T-cell (primary cell): ENCODE measurements around the gene FAM20B. TPM values are rescaled to one million over a fixed set of nuclear protein-coding genes. Genes with fewer than 3 reads are reported as not detected.

Source experiments
- ATAC-seq, 4 experiments: fragments of 200-7000 bp in 3 of 4; fragments of 150-1000 bp in 1 of 4; cut with Tn5 transposase; replicated peaks in 1 of 4; 1 replicate in 3 of 4; 2 replicates in 1 of 4; pipeline ENCODE4 v1.10.0; 2021; ENCODE audit warnings: moderate library complexity in 3 of 4, mild to moderate bottlenecking in 2 of 4, moderate number of reproducible peaks in 1 of 4
- CTCF ChIA-PET, 2 donors: fragments of 300-600 bp; sonication (Branson Sonifier 250); formaldehyde crosslinking; loops; one replicate each; lab custom pipeline; 2022; ENCODE audit warnings: antibody characterized with exemption in 2 of 2; lab: Charles Lee
- POLR2A ChIA-PET, 2 donors: fragments of 300-600 bp; sonication (Branson Sonifier 250); formaldehyde crosslinking; loops; one replicate each; lab custom pipeline; 2022; ENCODE audit warnings: antibody characterized with exemption in 2 of 2; lab: Charles Lee
- DNase-seq, 35 experiments: peaks; one replicate each; pipeline versions ENCODE4 v3.0.0 to v3.0.0-alpha.2; 2013 to 2023
- H3K27ac ChIP-seq: one replicate; pipeline ENCODE4 v1.5.1; 2013; ENCODE audit warnings: low read length
- H3K27me3 ChIP-seq, 2 experiments: replicated peaks in 1 of 2; 1 replicate in 1 of 2; 2 replicates in 1 of 2; pipeline versions ENCODE4 v1.6.1 to v1.7.0; 2013; ENCODE audit warnings: low read length in 1 of 2, mixed read lengths in 1 of 2; ENCODE audit not compliant: control insufficient read depth in 2 of 2, insufficient read depth in 2 of 2; ENCODE audit errors: extremely low read depth in 1 of 2
- H3K36me3 ChIP-seq, 2 donors: 1 replicate in 1 of 2; 2 replicates in 1 of 2; pipeline versions ENCODE4 v1.6.1 to v1.7.0; 2013; ENCODE audit warnings: low read length in 1 of 2; ENCODE audit not compliant: control insufficient read depth in 2 of 2, insufficient read depth in 1 of 2; ENCODE audit errors: extremely low read depth in 1 of 2
- H3K4me1 ChIP-seq, 2 experiments: 1 replicate in 1 of 2; 2 replicates in 1 of 2; pipeline versions ENCODE4 v1.6.1 to v1.7.0; 2013; ENCODE audit warnings: low read length in 2 of 2, mixed read lengths in 1 of 2; ENCODE audit not compliant: insufficient read depth in 2 of 2, control insufficient read depth in 1 of 2; ENCODE audit errors: extremely low read depth in 1 of 2
- H3K4me3 ChIP-seq, 2 donors: 1 replicate in 1 of 2; 2 replicates in 1 of 2; pipeline versions ENCODE4 v1.5.1 to v1.7.0; 2013; ENCODE audit warnings: mild to moderate bottlenecking in 2 of 2, low read length in 1 of 2, moderate library complexity in 1 of 2; ENCODE audit not compliant: control insufficient read depth in 1 of 2; ENCODE audit errors: extremely low read depth in 1 of 2
- H3K9me3 ChIP-seq: 2 replicates; pipeline ENCODE4 v1.7.0; 2013
- H3K27ac Mint-ChIP-seq, 2 donors: one replicate each; pipeline ENCODE4 v1.8.0; 2020 to 2021; ENCODE audit warnings: mild to moderate bottlenecking in 2 of 2, mixed read lengths in 2 of 2
- H3K27me3 Mint-ChIP-seq, 2 donors: one replicate each; pipeline ENCODE4 v1.8.0; 2021 to 2022; ENCODE audit warnings: mixed read lengths in 2 of 2
- H3K36me3 Mint-ChIP-seq: one replicate; pipeline ENCODE4 v1.8.0; 2021; ENCODE audit warnings: mixed read lengths
- H3K4me1 Mint-ChIP-seq, 3 donors: one replicate each; pipeline ENCODE4 v1.8.0; 2020 to 2022; ENCODE audit warnings: mixed read lengths in 3 of 3, mild to moderate bottlenecking in 1 of 3
- H3K4me3 Mint-ChIP-seq, 3 donors: one replicate each; pipeline ENCODE4 v1.8.0; 2020 to 2022; ENCODE audit warnings: mild to moderate bottlenecking in 3 of 3, mixed read lengths in 3 of 3, moderate library complexity in 3 of 3
- H3K9me3 Mint-ChIP-seq, 3 donors: one replicate each; pipeline ENCODE4 v1.8.0; 2020 to 2022; ENCODE audit warnings: mixed read lengths in 3 of 3
- WGBS: methylation state at CpG from one replicate; pipeline ENCODE4 v1.1.5; 2013; ENCODE audit warnings: missing lambda C conversion rate; ENCODE audit not compliant: insufficient coverage; 5-methylcytosine and 5-hydroxymethylcytosine counted together
- total RNA-seq, 35 experiments: library from RNA in 6 of 35; stranded (reverse) in 6 of 35; fragments of 120-200 nt in 1 of 35; gene quantifications; one replicate each; pipeline versions ENCODE4 v1.2.1 to v1.2.4 and lab custom pipeline; 2013 to 2026

The FAM20B gene
- total RNA-seq, 5 donors from 2014 or later (not counting 1 experiment from before 2014, with no cell fraction given), result 17.2 to 26.6 (median 25.5) TPM

- Histone ChIP-seq H3K4me1 (peaks cover 0 to 4% of the 10 kb centered on the region in 2 experiments), H3K9me3 (no peaks in the 10 kb centered on the region), H3K4me3 (no peak overlapping the region), H3K27me3 (peaks cover 0 to 10% of the 10 kb centered on the region in 2 experiments), H3K27ac (no peak overlapping the region), H3K36me3 (no peaks in the 10 kb centered on the region)
- Mint-ChIP-seq H3K4me1 (peaks cover 0 to 6% (median 5%) of the 10 kb centered on the region in 3 donors), H3K27me3 (peaks cover 0 to 4% of the 10 kb centered on the region in 2 donors), H3K9me3 (no peaks in the 10 kb centered on the region), H3K36me3 (no peaks in the 10 kb centered on the region), H3K27ac (no peak overlapping the region), H3K4me3 (no peak overlapping the region)
- CTCF ChIA-PET, result interaction anchor here in 1 of 2 donors (1.6 kb wide), 1 partner anchor 14 kb away, joined by 4 read pairs; no protein-coding TSS in a partner anchor
- POLR2A ChIA-PET, result interaction anchor here (0.6 to 0.7 kb wide), 3 partner anchors 10 to 339 kb away, joined by 3 to 5 read pairs (median 4); no protein-coding TSS in a partner anchor
- WGBS, result 50% methylated on average over 2 of the region's 3 CpGs
- DNase-seq, result no peak
- no peak for ATAC-seq
These were observed 8.0 kb upstream of the FAM20B start for GRCh38 chr1:179017383-179018326.

DNA sequence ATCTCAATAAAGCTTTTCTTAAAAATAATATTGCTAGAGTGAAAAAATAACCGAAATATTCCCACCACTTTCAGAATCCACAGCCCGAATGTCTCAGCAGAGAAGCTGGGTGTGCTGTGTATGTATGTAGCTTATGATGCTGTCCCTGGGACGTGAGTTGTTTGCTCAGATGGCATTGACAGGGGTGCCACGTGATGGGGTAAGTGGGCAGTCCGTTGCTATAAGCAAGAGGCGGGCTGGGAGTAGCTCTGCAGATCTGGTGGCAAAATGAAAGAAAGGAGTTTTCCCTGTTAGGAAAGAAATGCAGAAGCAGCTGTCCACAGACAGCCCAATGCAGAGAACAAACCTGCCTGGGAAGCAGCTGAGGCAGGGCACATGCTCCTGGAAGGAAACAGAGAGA is 3.8 kb upstream of the FAM20B start:
- peaks cover 4 to 14% of the 10 kb centered on the region in 2 experiments for H3K4me1 ChIP-seq
- no peaks in the 10 kb centered on the region for H3K9me3 Mint-ChIP-seq
- no peak overlapping the region for H3K4me3 ChIP-seq
- WGBS, result 31% methylated on average over 4 of the region's 6 CpGs
- no peaks in the 10 kb centered on the region for H3K36me3 ChIP-seq
- H3K27ac Mint-ChIP-seq, result no peak overlapping the region
- no peak overlapping the region for H3K27ac ChIP-seq
- peaks cover 0 to 6% of the 10 kb centered on the region in 2 experiments for H3K27me3 ChIP-seq
- ATAC-seq (no peak), DNase-seq (no peak)
- peaks cover 0 to 4% of the 10 kb centered on the region in 2 donors for H3K27me3 Mint-ChIP-seq
- H3K4me3 Mint-ChIP-seq, result no peak overlapping the region
- no peaks in the 10 kb centered on the region for H3K9me3 ChIP-seq
- H3K4me1 Mint-ChIP-seq, result peaks cover 18 to 20% (median 18%) of the 10 kb centered on the region in 3 donors
- CTCF ChIA-PET, result interaction anchor here (0.6 to 0.9 kb wide), 4 partner anchors 8 to 58 kb away, joined by 3 to 8 read pairs (median 3); no protein-coding TSS in a partner anchor
- H3K36me3 Mint-ChIP-seq, result no peaks in the 10 kb centered on the region
- POLR2A ChIA-PET, result interaction anchor here in 1 of 2 donors (0.6 kb wide), 1 partner anchor 233 kb away, joined by 12 read pairs; no protein-coding TSS in a partner anchor

GRCh38 chr1:179023946-179024650 is 1.6 kb upstream of the FAM20B start:
- Histone ChIP-seq H3K27ac (no peak overlapping the region), H3K27me3 (peaks cover 0 to 2% of the 10 kb centered on the region in 2 experiments), H3K9me3 (no peaks in the 10 kb centered on the region), H3K4me1 (peaks cover 7 to 12% of the 10 kb centered on the region in 2 experiments), H3K36me3 (no peaks in the 10 kb centered on the region), H3K4me3 (no peak overlapping the region)
- peak overlapping the region in 2 of 3 donors; percentile 85 to 89 for H3K4me3 Mint-ChIP-seq
- H3K4me1 Mint-ChIP-seq, result peaks cover 35 to 40% (median 36%) of the 10 kb centered on the region in 3 donors
- POLR2A ChIA-PET, result no interaction called here
- DNase-seq (no peak), ATAC-seq (no peak)
- CTCF ChIA-PET, result interaction anchor here (0.6 to 1.2 kb wide), 2 partner anchors 21 kb away, joined by 3 read pairs; no protein-coding TSS in a partner anchor
- no peaks in the 10 kb centered on the region for H3K9me3 Mint-ChIP-seq
- H3K27ac Mint-ChIP-seq, result no peak overlapping the region
- no peaks in the 10 kb centered on the region for H3K36me3 Mint-ChIP-seq
- 88% methylated on average over 5 of the region's 10 CpGs for WGBS
- peaks cover 0 to under 1% of the 10 kb centered on the region in 2 donors for H3K27me3 Mint-ChIP-seq

- peak overlapping the region; percentile 79 for H3K27ac ChIP-seq
- Mint-ChIP-seq H3K27me3 (no peaks in the 10 kb centered on the region), H3K36me3 (no peaks in the 10 kb centered on the region), H3K4me1 (peaks cover 55 to 61% (median 56%) of the 10 kb centered on the region in 3 donors), H3K9me3 (no peaks in the 10 kb centered on the region), H3K27ac (peak overlapping the region; percentile 83 to 92), H3K4me3 (peak overlapping the region; percentile 89 to 91 (median 89))
- no peaks in the 10 kb centered on the region for H3K27me3 ChIP-seq
- H3K4me3 ChIP-seq, result peak overlapping the region; percentile 52 to 69
- under 1% methylated on average over 109 of the region's 110 CpGs for WGBS
- peaks cover 9 to 12% of the 10 kb centered on the region in 2 experiments for H3K4me1 ChIP-seq
- ATAC-seq, result peak; percentile 80 to 86 (median 85)
- ChIA-PET POLR2A (interaction anchor here in 1 of 2 donors (1.9 kb wide), 1 partner anchor 16 kb away, joined by 4 read pairs; no protein-coding TSS in a partner anchor), CTCF (interaction anchor here (1.1 to 2.1 kb wide), 2 partner anchors 23 to 54 kb away, joined by 4 to 6 read pairs; no protein-coding TSS in a partner anchor)
- DNase-seq, result peak; percentile 30 to 83 (median 62)
- no peaks in the 10 kb centered on the region for H3K9me3 ChIP-seq
- H3K36me3 ChIP-seq, result no peaks in the 10 kb centered on the region
These were observed 500 bp downstream of the FAM20B start for GRCh38 chr1:179025975-179026812.

DNA sequence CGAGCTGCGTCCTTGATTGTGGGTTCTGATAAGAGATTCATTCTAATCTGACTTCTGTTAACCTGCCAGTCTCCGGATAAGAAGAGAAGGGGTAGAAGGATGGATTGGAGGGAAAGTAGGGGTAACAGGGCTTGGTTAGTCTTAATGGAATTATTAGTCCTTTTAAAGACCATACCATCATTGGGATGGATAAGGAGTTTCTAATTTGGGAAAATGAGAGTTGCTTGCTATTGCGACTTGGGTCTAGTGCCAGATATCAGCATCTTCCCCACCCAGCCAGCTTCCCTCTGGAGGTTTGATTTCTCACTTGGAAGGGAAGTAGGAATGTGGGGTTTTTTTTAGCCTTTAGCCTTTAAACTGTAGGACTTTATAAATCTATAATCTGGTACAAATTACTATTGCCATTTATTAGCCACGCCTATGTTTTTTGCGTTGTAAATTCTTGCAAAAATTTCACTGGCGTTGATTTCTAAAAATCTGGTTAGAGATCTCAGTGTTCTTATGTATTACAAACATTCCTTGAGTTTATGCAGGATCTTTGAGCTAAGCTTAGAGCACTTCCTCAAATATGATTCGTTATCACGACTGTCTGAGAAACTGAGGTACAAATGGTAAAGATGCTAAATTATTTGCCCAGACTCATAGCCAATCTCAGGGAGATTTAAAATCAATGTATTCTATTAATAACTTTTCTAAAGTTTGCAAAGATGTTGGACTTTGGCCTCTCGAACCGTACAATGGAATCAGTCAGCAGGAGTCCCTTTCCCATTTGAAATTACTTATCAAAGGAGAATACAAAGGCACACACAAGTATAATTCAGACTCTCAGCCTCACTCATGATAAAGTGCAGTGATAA is 1.3 kb downstream of the FAM20B start:
- POLR2A ChIA-PET, result interaction anchor here in 1 of 2 donors (1.9 kb wide), 1 partner anchor 15 kb away, joined by 4 read pairs; no protein-coding TSS in a partner anchor
- peaks cover 10 to 12% of the 10 kb centered on the region in 2 experiments for H3K4me1 ChIP-seq
- H3K36me3 ChIP-seq, result no peaks in the 10 kb centered on the region
- H3K27me3 ChIP-seq, result no peaks in the 10 kb centered on the region
- H3K27ac ChIP-seq, result peak overlapping the region; percentile 79
- Mint-ChIP-seq H3K4me3 (peak overlapping the region; percentile 85 to 91 (median 89)), H3K27ac (peak overlapping the region; percentile 83 to 92), H3K9me3 (no peaks in the 10 kb centered on the region), H3K4me1 (peaks cover 63 to 70% (median 64%) of the 10 kb centered on the region in 3 donors), H3K27me3 (no peaks in the 10 kb centered on the region), H3K36me3 (no peaks in the 10 kb centered on the region)
- CTCF ChIA-PET, result interaction anchor here (0.5 to 2.1 kb wide), 6 partner anchors 21 to 494 kb away, joined by 3 to 7 read pairs (median 4); no protein-coding TSS in a partner anchor
- H3K4me3 ChIP-seq, result peak overlapping the region; percentile 52 to 69
- 38% methylated on average over 6 of the region's 11 CpGs for WGBS
- H3K9me3 ChIP-seq, result no peaks in the 10 kb centered on the region
- ATAC-seq (no peak), DNase-seq (no peak)
